GM21526 (cell line): ENCODE results near the gene EYA4.

ENCODE experiments used
- ATAC-seq: cut with Tn5 transposase; IDR thresholded peaks from one replicate; pipeline ENCODE4 v1.9.1; 2021; ENCODE audit warnings: moderate library complexity; ENCODE audit not compliant: unreplicated experiment, low FRiP score

EYA4 gene

DNA sequence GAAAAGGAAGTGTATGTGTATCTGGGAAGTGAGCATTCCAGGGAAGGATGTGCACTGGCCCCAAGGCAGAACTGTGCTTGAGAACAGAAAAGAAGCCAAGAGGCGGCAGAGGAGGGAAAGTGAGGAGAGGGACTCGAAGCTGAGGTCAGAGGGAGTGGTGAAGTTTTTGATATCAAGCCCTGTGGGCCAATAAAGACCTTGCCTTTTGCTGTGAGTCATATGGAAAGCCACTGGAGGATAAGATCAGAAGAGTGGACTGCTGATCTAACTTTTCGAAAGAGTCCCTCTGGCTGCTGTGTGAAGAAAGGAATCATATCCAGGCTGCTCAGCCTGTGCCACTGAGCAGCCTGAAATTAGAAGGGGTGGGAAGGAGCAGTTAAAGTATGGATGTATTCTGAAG lies 99.4 kb downstream of the EYA4 start:
- no peak for ATAC-seq

DNA sequence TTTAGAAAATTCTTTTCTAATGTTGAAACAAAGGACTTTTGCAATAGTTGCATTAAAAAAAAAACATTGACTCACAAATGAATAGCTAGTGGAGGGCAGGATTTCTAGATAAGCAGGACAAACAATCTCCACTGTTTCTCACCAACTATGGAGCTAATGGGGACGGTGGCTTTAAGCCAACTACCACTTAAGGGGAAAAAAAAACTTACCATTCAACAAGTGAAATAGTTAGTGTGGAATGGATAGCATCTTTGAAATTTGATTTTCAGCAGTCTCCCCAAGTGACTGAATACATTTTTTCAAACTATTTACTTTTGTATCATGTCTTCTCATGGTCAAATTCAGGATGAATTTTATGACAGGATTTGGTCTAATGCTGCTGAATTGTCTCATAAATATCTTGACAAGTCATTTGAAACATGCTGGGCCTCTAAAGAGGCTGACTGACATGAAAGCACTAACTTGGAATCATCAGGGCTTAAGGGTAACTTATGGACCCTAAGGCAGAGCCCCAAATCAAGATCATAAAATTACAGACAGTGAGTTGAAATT lies 100.5 kb downstream of the EYA4 start:
- no peak for ATAC-seq

DNA sequence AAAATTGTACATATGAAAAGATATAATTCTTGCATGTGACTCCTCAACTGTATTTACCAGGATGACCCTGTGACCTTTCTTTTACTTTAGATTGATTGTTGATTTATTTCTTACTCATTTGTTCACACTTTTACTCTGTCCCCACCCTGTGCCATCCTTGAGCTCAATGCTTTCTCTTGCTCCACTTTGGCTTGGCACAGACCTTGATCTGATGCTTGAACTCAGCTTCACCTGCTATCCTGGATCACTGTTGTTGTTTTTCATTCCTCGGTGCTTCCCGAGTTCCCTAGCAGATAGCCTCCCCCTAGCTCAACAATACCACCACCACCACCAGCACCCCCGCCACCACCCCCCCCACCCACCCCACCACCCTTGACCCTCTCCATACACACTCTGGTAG lies 102.1 kb downstream of the EYA4 start:
- no peak for ATAC-seq

DNA sequence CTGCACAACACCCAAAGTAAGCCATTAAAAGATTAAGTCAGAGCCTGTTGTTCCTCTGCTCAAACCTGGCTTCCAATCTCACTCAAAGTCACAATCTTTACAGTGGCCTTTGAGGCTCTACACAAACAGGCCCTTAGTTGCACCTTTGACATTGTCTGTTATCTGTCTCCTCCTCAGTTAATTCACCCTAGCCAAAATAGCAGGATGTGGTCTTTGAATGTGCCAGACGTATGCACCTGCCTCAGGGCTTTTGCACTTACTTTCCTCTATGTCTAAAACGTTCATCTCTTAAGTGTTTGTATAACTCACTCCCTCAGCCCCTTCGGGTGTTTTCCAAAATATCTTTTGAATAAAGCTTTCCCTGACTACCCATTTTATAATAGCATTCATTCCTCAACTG lies 107.7 kb downstream of the EYA4 start:
- no peak for ATAC-seq

DNA sequence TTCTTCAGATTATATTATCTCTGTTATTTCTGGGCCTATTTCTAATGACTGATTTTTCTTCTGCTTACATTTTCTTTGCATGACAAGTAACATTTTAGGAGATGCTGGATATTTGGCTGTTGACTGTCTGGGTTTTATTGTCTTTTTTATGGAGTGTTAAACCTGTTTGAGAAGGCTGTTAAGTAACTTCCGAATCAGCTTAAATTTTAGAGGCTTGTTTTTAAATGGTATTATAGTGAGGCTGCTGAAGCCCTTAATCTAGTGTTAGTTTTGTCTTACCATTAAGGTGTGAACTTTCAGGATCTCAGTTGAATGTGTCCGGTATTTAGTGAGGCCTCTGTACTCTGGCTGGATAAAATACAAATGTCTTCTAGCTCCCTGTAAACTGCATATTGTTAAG lies 109.8 kb downstream of the EYA4 start:
- ATAC-seq: no peak

DNA sequence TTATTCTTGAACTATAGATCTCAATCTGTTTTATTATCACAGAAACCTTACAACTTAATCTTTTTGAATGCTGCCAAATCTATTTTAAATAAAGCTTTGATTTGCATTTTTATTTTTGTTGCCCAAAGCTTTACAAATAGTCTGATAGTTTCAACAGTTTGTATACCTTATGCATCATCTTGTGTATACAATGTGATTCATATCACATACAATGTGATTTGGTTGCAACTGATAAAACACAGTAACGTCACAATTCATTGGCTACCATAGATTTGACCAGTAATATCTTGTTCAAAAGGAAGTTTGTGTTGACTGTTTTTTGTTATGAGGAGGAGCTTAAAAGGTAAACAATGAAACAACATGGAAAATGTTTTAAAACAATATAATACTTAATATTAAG lies 110.9 kb downstream of the EYA4 start:
- ATAC-seq: no peak

DNA sequence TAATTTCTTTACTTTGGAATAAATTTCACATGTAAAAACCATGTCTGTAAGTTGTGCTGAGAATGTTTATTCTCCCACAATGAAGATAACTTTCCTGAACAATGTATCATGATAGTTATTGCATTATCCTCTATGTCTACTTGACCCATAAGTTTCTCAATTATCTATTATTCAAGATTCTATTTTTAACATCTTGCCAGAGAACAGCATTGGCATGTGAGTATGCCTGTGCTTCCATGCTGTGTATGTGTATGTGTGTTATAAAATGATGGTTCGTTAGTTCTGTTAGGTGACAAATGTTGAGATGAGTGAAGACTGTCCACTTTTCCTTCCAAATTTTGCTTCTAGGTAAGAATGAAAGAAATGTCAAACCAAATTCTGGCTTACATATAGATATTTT lies 111.9 kb downstream of the EYA4 start:
- no peak for ATAC-seq

DNA sequence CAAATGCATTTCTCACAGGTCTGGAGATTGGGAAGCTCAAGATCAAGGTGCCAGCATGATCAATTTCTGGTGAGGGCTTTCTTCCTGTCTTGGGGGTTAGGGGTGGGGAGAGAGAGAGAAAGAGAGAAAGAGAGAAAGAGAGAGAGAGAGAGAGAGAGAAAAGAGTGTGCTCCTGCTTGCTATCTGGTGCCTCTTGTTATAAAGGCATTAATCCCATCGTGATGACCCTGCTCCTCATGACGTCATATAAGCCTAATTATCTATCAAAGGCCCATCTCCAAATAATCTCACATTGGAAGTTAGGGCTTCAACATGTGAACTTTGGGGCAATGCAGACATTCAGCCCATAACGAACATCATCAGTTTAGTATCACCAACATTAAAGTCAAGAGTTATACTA lies 114.8 kb downstream of the EYA4 start:
- no peak for ATAC-seq

DNA sequence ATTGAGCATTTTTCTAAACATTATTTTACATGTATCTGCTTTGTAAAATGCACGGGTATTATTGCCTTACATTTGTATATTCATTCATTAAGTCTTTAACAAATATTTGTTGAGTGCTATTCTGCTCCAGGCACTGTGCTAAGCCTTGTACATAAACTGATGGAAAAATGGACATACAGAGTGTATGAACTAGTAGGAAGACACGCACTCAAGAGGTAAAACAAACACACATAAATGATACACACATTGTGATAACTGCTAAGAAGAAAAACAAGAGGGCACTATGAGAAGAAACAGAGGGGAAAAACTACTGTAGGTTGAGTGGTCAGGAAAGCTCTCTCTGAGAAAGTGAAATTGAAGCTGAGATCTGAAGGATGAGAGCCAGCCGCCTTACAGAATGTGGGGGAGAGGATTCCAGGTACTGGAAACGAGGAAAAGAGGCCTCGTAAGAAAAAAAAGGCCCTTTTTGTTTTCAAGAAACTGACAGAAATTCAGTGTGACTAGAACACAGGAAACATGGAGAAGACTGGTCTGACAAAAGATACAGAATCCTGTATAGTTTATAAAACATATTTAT lies 117.5 kb downstream of the EYA4 start:
- no peak for ATAC-seq

DNA sequence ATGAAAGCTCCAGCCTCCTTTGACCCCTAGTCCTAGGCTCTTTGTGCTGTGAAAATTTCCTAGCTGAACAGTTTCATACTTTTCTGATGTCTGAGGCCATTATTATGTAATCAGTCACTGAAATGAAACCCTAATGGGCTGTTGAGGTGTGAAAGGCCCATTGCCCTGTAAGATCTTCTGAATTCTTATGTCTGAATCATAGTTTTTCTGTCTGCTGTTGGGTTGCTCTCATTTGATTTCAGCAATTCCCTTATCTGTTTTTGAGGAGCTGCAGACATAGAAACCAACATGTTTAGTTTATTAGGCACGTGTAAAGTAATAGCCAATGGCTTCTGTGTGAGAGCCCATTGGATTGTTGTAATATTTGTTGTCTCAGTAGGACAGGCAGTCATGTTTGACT lies 118.1 kb downstream of the EYA4 start:
- ATAC-seq: no peak

DNA sequence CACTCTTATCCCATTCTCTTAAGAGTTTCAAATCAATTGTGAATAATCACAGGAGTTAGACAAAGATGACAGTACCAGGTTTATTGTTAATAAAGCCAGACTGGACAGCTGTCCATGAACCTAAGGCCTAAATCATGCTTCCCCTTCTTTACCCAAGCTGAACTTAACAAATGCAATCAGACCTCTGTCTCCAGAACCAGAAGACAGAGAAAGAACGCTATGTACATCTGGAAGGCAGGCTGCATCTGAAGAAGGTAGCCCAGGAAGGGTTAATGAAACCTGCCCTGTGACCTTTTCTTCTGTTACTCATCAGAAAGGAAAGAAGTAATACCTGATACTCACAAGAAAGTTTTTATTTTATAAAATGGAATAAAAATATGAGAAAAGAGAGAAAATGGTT lies 118.6 kb downstream of the EYA4 start:
- no peak for ATAC-seq

DNA sequence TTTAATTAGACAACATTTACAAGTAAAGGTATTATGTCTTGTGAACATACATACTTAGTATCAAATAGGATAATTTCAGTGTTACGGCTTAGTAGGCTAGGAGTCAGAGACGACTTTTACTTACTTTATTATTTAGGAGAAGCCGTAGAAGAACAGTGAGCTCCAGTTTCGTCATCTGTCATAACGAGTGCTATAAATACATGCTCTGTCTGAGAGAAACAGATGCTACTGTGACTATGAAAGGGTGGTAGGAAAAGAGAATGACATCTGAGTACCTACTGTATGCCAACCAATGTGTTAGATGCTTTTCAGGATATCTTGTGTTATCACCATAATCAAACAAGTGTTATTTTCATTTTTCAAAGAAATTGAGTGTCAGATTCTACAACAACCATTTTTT lies 119.0 kb downstream of the EYA4 start:
- ATAC-seq: no peak

DNA sequence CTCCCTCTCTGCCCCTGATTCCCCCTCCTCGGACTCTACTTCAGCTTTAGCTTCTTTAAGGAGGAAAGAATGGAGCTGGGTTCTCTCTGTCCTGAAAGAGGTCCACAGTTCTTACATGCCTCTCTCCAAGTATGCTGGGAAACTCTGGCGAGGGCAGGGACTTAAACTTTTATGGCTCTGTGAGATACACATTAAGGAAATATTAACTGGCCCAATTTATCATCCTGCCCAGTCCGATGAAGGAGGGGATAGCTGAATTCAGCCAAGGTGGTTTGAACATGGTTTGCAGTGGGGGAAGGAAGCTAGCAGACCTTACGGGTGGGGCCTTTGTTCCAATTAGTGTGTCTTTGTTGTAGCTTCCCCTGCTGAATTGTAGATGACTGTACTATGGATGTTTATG lies 121.7 kb downstream of the EYA4 start:
- ATAC-seq: no peak

DNA sequence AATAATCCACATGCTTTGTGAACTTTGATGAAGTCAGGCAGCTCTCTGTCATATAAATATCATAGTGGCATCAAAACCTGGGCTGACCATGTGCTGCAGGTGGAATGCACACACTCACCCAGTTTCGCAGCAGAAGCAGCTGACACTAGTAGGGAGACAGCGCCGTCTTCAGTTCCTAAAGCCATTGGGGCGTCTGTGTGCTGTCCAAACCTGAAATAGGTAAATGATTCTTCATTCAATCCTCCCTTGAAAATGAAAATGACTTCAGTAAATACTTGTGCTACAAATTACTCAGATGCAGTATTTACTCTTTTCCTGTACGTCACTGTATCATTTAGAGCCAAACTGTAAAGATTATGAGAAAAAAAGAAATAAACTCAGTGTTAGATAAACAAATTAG lies 127.5 kb downstream of the EYA4 start:
- ATAC-seq: no peak

DNA sequence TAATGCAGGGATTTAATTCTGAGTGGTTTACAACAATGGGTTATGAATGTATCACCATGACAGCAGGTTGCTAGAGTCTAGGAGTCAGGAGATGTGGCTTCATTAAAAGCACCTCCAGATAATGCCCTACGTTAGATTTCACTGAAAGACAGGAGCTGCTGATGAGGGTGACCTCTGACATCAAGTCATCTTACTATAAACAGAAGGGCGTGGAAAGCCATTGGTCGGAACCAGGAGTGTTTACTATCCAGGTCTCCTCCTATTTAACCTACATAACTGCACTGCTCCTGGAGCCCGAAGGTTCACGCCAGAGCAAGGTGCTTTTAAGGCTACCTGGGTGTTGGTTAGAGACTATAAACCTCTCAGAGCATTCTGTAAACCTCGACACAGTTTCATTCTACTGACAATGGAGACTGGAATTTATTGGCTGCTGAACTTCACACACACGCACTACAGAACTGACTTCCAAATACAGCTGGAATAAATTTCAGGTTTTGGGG lies 128.7 kb downstream of the EYA4 start:
- ATAC-seq: no peak

DNA sequence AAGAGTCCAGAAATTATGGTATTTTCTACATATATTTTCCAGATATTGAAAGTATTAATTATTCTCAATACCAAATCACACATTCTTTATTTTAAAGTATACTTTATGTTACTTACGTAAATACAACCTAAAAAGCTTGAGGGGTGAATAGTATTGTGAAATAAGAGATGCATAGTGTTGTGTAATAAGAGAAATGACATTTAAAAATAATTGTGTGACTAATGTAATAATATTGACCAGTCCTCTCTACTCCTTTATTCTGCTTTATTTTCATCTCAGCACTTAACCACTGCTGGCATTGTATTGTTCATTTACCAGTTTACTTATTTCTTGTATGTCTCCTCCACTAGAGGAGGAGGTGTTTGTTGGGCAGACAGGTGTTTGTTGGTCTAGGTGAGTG lies 135.6 kb downstream of the EYA4 start:
- no peak for ATAC-seq

DNA sequence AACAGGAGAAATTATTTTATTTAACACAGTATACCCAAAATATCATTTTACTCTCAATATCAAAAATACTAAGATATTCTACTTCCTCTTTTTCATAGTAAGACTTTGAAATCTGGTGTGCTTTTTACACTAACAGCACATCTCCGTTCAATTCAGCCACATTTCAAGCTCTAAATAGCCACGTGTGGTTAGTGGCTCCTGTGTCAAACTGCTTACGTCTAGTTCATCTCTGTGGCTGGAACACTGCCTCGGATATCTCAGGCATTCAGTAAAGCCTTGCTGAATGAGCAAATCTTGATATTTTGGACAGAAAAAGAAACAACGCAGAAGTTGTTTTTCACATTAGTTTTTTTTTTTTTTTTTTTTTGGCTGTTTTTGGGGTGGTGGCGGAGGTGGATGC lies 136.1 kb downstream of the EYA4 start:
- no peak for ATAC-seq

DNA sequence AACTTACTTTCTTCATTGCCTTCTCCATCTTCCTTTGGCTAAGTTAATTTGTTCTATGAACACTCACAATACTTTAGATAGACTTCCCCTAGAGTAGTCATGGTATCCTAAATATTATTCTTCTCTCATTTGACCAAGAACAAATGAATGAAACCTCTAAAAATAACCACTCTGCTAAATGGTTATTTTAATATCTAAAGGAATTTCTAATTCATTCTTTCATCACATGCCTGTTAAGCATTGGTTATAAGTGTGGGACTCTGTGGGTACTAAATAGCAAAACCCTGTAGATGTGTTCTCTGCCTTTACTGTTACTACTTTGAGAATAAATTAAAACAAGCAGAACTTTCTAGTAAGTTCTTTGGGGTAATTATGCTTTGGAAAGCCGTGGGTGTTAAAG lies 138.9 kb downstream of the EYA4 start:
- no peak for ATAC-seq

DNA sequence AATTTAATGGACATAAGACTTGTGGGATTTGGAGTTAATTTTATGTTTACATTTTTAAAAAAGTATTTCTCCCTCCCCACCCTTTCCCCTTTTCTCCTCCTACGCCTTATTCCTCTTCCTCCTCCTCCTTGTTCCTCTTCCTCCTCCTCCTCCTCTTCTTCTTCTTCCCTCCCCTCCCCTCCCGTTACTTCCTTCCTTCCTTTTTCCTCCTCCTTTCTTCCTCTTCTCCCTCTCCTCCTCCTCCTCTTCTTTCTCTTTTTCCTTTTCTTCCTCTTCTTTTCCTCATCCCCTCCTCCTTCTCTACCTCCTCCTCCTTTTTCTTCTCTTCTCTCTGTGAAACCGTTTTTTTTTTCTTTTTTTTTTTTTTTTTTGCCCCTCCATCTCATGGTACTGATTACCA lies 139.6 kb downstream of the EYA4 start:
- no peak for ATAC-seq

DNA sequence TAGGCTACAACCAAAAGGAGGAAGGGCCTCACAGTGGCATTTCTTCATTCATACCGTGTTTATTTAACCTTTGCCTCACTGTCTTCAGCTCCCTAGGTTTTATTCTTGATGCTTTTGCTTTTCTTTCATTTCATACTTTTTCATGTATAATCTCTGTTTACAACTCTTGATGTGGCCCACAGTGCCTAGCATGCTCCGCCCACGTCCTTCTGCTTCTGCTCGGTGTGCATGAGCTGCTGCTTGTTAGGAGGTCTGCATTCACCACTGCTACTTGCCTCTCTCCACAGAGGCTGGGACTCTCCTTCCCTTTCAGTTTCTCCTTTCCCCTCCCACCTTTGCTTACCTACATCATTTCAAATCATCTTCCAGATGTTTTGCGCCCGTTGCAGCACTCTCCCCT lies 147.6 kb downstream of the EYA4 start:
- no peak for ATAC-seq

DNA sequence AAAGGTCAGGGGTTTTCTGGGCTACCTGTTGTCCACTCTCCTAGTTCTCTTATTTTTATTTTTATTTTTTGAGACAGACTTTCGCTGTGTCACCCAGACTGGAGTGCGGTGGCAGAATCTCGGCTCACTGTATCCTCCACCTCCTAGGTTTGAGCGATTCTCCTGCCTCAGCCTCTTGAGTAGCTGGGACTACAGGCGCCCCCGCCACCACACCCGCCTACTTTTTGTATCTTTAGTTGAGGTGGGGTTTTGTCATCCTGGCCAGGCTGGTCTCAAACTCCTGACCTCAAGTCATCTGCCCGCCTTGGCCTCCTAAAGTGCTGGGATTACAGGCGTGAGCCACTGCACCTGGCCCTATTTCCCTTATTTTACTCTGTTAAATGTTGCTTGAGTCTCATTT lies 149.0 kb downstream of the EYA4 start:
- no peak for ATAC-seq

DNA sequence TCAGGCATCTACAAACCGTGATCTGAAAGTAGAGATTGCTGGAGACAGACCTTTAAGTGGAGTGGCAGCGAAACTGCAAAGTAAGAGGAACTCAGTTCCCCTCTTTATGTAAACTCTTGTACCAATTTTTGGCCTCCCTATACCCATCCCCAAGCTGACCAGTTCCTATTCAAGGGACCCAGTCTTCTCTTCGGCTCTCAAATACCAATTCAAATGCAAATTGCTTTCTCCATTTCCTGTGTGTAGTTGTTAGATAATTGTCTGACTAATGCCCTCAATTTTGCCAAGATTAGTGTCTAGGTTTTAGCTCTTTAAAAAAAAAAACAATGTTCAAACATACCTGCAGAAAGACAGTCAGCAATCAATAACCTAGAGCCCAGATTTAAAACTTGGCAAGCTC lies 150.9 kb downstream of the EYA4 start:
- no peak for ATAC-seq

DNA sequence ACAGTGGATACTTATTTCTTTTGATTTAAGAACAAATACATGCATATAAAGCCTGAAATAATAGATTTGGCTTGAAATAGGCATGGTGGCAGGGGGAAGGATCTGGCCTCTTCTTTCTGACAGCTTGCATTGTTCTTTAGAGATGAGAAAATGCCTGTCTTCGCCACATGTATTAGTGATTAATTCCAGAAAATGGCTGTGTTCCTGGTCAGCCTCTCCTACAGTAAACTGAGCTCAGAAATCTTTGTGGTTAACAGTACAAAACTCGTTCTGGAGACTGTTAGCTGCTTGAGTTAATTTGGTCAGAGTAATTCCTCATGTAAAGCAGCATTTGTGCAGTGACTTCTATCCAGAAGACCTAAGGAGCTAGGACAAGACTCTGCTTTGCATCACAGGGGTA lies 151.5 kb downstream of the EYA4 start:
- no peak for ATAC-seq
